DOHH2 (cell line): ENCODE measurements around the gene PRR15L.

ENCODE experiments used
- H3F3A ChIP-seq: fragments of 200-600 bp; sonication (generic), shearing (Covaris generic); 2 replicates; pipeline ENCODE4 v1.6.0; 2016; ENCODE audit warnings: antibody characterized with exemption, mild to moderate bottlenecking; ENCODE audit not compliant: control insufficient read depth, insufficient read depth
- H3K27ac ChIP-seq: fragments of 200-600 bp; sonication (generic); 2 replicates; pipeline ENCODE4 v1.5.1; 2014; ENCODE audit warnings: low read depth, mild to moderate bottlenecking, low read length, moderate library complexity
- H3K27me3 ChIP-seq: fragments of 200-600 bp; sonication (generic); 2 replicates; pipeline ENCODE4 v1.6.1; 2014; ENCODE audit warnings: mild to moderate bottlenecking, low read length, mixed read lengths; ENCODE audit not compliant: control insufficient read depth
- H3K36me3 ChIP-seq: fragments of 200-600 bp; sonication (generic); 2 replicates; pipeline ENCODE4 v1.6.1; 2014; ENCODE audit warnings: mild to moderate bottlenecking, low read length, moderate library complexity, mixed read lengths; ENCODE audit not compliant: control insufficient read depth
- H3K4me1 ChIP-seq: fragments of 200-600 bp; sonication (generic); 2 replicates; pipeline ENCODE4 v1.6.1; 2014; ENCODE audit warnings: mild to moderate bottlenecking, low read length, mixed read lengths; ENCODE audit not compliant: control insufficient read depth
- H3K4me2 ChIP-seq: fragments of 200-600 bp; sonication (generic); 2 replicates; pipeline ENCODE4 v1.6.0; 2014; ENCODE audit warnings: mild to moderate bottlenecking, low read length, moderate library complexity
- H3K4me3 ChIP-seq: fragments of 200-600 bp; sonication (generic); 2 replicates; pipeline ENCODE4 v1.5.1; 2014; ENCODE audit warnings: mild to moderate bottlenecking, low read length, mixed read lengths
- H3K79me2 ChIP-seq: fragments of 200-600 bp; sonication (generic); 2 replicates; pipeline ENCODE4 v1.6.1; 2014; ENCODE audit warnings: mild to moderate bottlenecking, low read length, mixed read lengths; ENCODE audit not compliant: control insufficient read depth
- H3K9me2 ChIP-seq: fragments of 200-600 bp; sonication (generic); replicated peaks from 2 replicates; pipeline ENCODE4 v1.6.1; 2014; ENCODE audit warnings: mild to moderate bottlenecking, low read length, mixed read lengths; ENCODE audit not compliant: control insufficient read depth
- H3K9me3 ChIP-seq: fragments of 200-600 bp; sonication (generic); 2 replicates; pipeline ENCODE4 v1.6.1; 2014; ENCODE audit warnings: antibody characterized with exemption, low read length, mixed read lengths; ENCODE audit not compliant: control insufficient read depth, insufficient read depth
- H4K20me1 ChIP-seq: fragments of 200-600 bp; sonication (generic); 2 replicates; pipeline ENCODE4 v1.6.0; 2014; ENCODE audit warnings: low read depth, mild to moderate bottlenecking, antibody characterized with exemption, low read length, moderate library complexity; ENCODE audit not compliant: control insufficient read depth, insufficient read depth
- CTCF ChIP-seq: fragments of 200-600 bp; sonication (generic); IDR thresholded peaks from one replicate; pipeline ENCODE4 v1.5.1; 2014; ENCODE audit warnings: antibody characterized with exemption, mild to moderate bottlenecking, low read depth, low read length; ENCODE audit not compliant: poor library complexity, severe bottlenecking
- EZH2phosphoT487 ChIP-seq: fragments of 200-600 bp; sonication (generic); IDR thresholded peaks from 2 replicates; pipeline ENCODE4 v1.6.1; 2017; ENCODE audit warnings: borderline replicate concordance, mild to moderate bottlenecking, antibody characterized with exemption, low read length, moderate library complexity, mixed read lengths

The PRR15L gene

GRCh38 chr17:47980541-47980940 is 22.9 kb upstream of the PRR15L start:
- H3K27me3 ChIP-seq = no peaks in the 10 kb centered on the region
- no peaks in the 10 kb centered on the region for H3K79me2 ChIP-seq
- no peak overlapping the region for H3K27ac ChIP-seq
- no peaks in the 10 kb centered on the region for H3F3A ChIP-seq
- TF ChIP-seq CTCF (no peak), EZH2phosphoT487 (no peak)
- no peak overlapping the region for H3K4me2 ChIP-seq
- H3K4me1 ChIP-seq = 0 out of 2 replicates have a peak, but pooled peaks cover 2% of the 10 kb centered on the region
- 0 out of 2 replicates have a peak, but pooled peaks cover 4% of the 10 kb centered on the region for H4K20me1 ChIP-seq
- H3K9me2 ChIP-seq = no peaks in the 10 kb centered on the region
- no peak overlapping the region for H3K4me3 ChIP-seq
- peaks cover 70% of the 10 kb centered on the region for H3K36me3 ChIP-seq
- H3K9me3 ChIP-seq = no peaks in the 10 kb centered on the region

GRCh38 chr17:47978324-47978723 is 20.6 kb upstream of the PRR15L start:
- no peaks in the 10 kb centered on the region for H3K9me2 ChIP-seq
- H3K36me3 ChIP-seq = peaks cover 88% of the 10 kb centered on the region
- H3K4me3 ChIP-seq = no peak overlapping the region
- H3K4me1 ChIP-seq = 0 out of 2 replicates have a peak, but pooled peaks cover 2% of the 10 kb centered on the region
- H3K27ac ChIP-seq = no peak overlapping the region
- H3K79me2 ChIP-seq = no peaks in the 10 kb centered on the region
- TF ChIP-seq EZH2phosphoT487 (no peak), CTCF (peak; percentile 80)
- no peaks in the 10 kb centered on the region for H3K27me3 ChIP-seq
- no peak overlapping the region for H3K4me2 ChIP-seq
- 0 out of 2 replicates have a peak, but pooled peaks cover 4% of the 10 kb centered on the region for H4K20me1 ChIP-seq
- H3F3A ChIP-seq = no peaks in the 10 kb centered on the region
- H3K9me3 ChIP-seq = no peaks in the 10 kb centered on the region

- H3K27me3 ChIP-seq = no peaks in the 10 kb centered on the region
- peaks cover 21% of the 10 kb centered on the region for H3K4me1 ChIP-seq
- 0 out of 2 replicates have a peak, but pooled peaks cover 4% of the 10 kb centered on the region for H4K20me1 ChIP-seq
- H3K27ac ChIP-seq = no peak overlapping the region
- no peak overlapping the region for H3K4me2 ChIP-seq
- peaks cover 22% of the 10 kb centered on the region for H3K79me2 ChIP-seq
- TF ChIP-seq CTCF (no peak), EZH2phosphoT487 (no peak)
- H3K36me3 ChIP-seq = peaks cover 75% of the 10 kb centered on the region
- H3K9me3 ChIP-seq = no peaks in the 10 kb centered on the region
- H3K4me3 ChIP-seq = no peak overlapping the region
- H3F3A ChIP-seq = no peaks in the 10 kb centered on the region; the same call in 1 of the 2 replicates
- H3K9me2 ChIP-seq = no peaks in the 10 kb centered on the region
Observed at GRCh38 chr17:47975823-47976205, 18.1 kb upstream of the PRR15L start.
